DND-41 (cell line): ENCODE results near the gene NOS2.
"Not testable (repeated sequence)": the region's sequence is repeated elsewhere in the genome, so short reads cannot be mapped to it uniquely, and the experiment has no call there.

ENCODE experiments used
- ATAC-seq: fragments of 200-7000 bp; cut with Tn5 transposase; 3 replicates; pipeline ENCODE4 v1.9.1; 2021; ENCODE audit warnings: low read depth; ENCODE audit not compliant: insufficient read depth
- DNase-seq: peaks from one replicate; pipeline ENCODE4 v3.0.0-alpha.2; 2020
- H2AFZ ChIP-seq: 2 replicates; pipeline ENCODE4 v1.6.0; 2012; ENCODE audit warnings: low read depth, low read length
- H3K27ac ChIP-seq: 2 replicates; pipeline ENCODE4 v1.5.1; 2012; ENCODE audit warnings: low read length, inconsistent platforms
- H3K27me3 ChIP-seq: fragments of 200-600 bp; sonication (generic); 2 replicates; pipeline ENCODE4 v1.6.0; 2012; ENCODE audit warnings: low read length, mild to moderate bottlenecking, inconsistent platforms; ENCODE audit not compliant: insufficient read depth, poor library complexity
- H3K36me3 ChIP-seq: 2 replicates; pipeline ENCODE4 v1.5.1; 2012; ENCODE audit warnings: low read length, inconsistent platforms; ENCODE audit not compliant: insufficient read depth
- H3K4me1 ChIP-seq: 2 replicates; pipeline ENCODE4 v1.5.1; 2012; ENCODE audit warnings: mild to moderate bottlenecking, low read length; ENCODE audit not compliant: insufficient read depth
- H3K4me2 ChIP-seq: 2 replicates; pipeline ENCODE4 v1.6.0; 2012; ENCODE audit warnings: mild to moderate bottlenecking, moderate library complexity, low read length, inconsistent platforms; ENCODE audit not compliant: insufficient read depth
- H3K4me3 ChIP-seq, 2 experiments: fragments of 200-600 bp in 1 of 2; shearing (Covaris generic) in 1 of 2; 2 replicates each; pipeline ENCODE4 v1.5.1; 2012 to 2016; ENCODE audit warnings: inconsistent platforms in 2 of 2, low read length in 2 of 2, mild to moderate bottlenecking in 2 of 2, low read depth in 1 of 2, moderate library complexity in 1 of 2
- H3K79me2 ChIP-seq: 2 replicates; pipeline ENCODE4 v1.6.0; 2012; ENCODE audit warnings: low read length, inconsistent platforms; ENCODE audit not compliant: insufficient read depth
- H3K9ac ChIP-seq: 2 replicates; pipeline ENCODE4 v1.6.0; 2012; ENCODE audit warnings: low read depth, mild to moderate bottlenecking, inconsistent platforms, low read length, moderate library complexity
- H3K9me3 ChIP-seq: 2 replicates; pipeline ENCODE4 v1.5.1; 2012; ENCODE audit warnings: low read length, moderate library complexity, mild to moderate bottlenecking, inconsistent platforms; ENCODE audit not compliant: insufficient read depth, severe bottlenecking
- H4K20me1 ChIP-seq: 2 replicates; pipeline ENCODE4 v1.6.0; 2012; ENCODE audit warnings: low read length; ENCODE audit not compliant: insufficient read depth
- CTCF ChIP-seq: IDR thresholded peaks from 2 replicates; pipeline ENCODE4 v1.5.1; 2012; ENCODE audit warnings: borderline replicate concordance, low read length, moderate library complexity, mild to moderate bottlenecking; ENCODE audit not compliant: poor library complexity, severe bottlenecking; ENCODE audit errors: extremely low read depth
- EZH2 ChIP-seq: IDR thresholded peaks from 3 replicates; pipeline ENCODE4 v1.6.1; 2012; ENCODE audit warnings: borderline replicate concordance, low read depth, mild to moderate bottlenecking, moderate library complexity, low read length, inconsistent platforms; ENCODE audit not compliant: severe bottlenecking

NOS2 gene

GRCh38 chr17:27756467-27757371 lies 43.6 kb downstream of the NOS2 start:
- H4K20me1 ChIP-seq: peaks cover 8% of the 10 kb centered on the region; the same call in 1 of the 2 replicates
- H3K36me3 ChIP-seq: no peaks in the 10 kb centered on the region
- H2AFZ ChIP-seq: no peak overlapping the region
- H3K4me2 ChIP-seq: no peak overlapping the region
- H3K9ac ChIP-seq: no peak overlapping the region
- no peak for TF ChIP-seq EZH2
- peak; percentile 84 for TF ChIP-seq CTCF
- DNase-seq (peak; percentile 62), ATAC-seq (peak; percentile 64; the same call in 2 of the 3 replicates)
- H3K27ac ChIP-seq: no peak overlapping the region
- no peaks in the 10 kb centered on the region for H3K9me3 ChIP-seq
- no peaks in the 10 kb centered on the region for H3K4me1 ChIP-seq
- H3K79me2 ChIP-seq: no peaks in the 10 kb centered on the region
- no peaks in the 10 kb centered on the region for H3K27me3 ChIP-seq
- no peak overlapping the region for H3K4me3 ChIP-seq

GRCh38 chr17:27755706-27756466 lies 44.4 kb downstream of the NOS2 start:
- Histone ChIP-seq H3K4me2 (no peak overlapping the region), H3K79me2 (no peaks in the 10 kb centered on the region), H3K9ac (no peak overlapping the region), H3K4me1 (no peaks in the 10 kb centered on the region), H3K4me3 (no peak overlapping the region), H3K36me3 (no peaks in the 10 kb centered on the region), H2AFZ (no peak overlapping the region), H3K9me3 (no peaks in the 10 kb centered on the region), H4K20me1 (peaks cover 8% of the 10 kb centered on the region; the same call in 1 of the 2 replicates), H3K27ac (no peak overlapping the region), H3K27me3 (no peaks in the 10 kb centered on the region)
- no peak for ATAC-seq
- DNase-seq: no peak
- TF ChIP-seq CTCF (no peak), EZH2 (no peak)

GRCh38 chr17:27754549-27754948 lies 45.8 kb downstream of the NOS2 start:
- H3K4me3 ChIP-seq: no peak overlapping the region
- no peak for ATAC-seq
- no peaks in the 10 kb centered on the region for H3K36me3 ChIP-seq
- no peaks in the 10 kb centered on the region for H3K9me3 ChIP-seq
- DNase-seq: no peak
- H3K4me2 ChIP-seq: no peak overlapping the region
- no peak overlapping the region for H2AFZ ChIP-seq
- no peak overlapping the region for H3K27ac ChIP-seq
- no peaks in the 10 kb centered on the region for H3K4me1 ChIP-seq
- H3K9ac ChIP-seq: no peak overlapping the region
- no peaks in the 10 kb centered on the region for H4K20me1 ChIP-seq
- TF ChIP-seq CTCF (no peak), EZH2 (no peak)
- no peaks in the 10 kb centered on the region for H3K27me3 ChIP-seq
- no peaks in the 10 kb centered on the region for H3K79me2 ChIP-seq

- H3K27me3 ChIP-seq, H3K9ac ChIP-seq, H3K36me3 ChIP-seq, H3K4me1 ChIP-seq, H3K9me3 ChIP-seq, H3K79me2 ChIP-seq, H2AFZ ChIP-seq, H3K4me2 ChIP-seq, H3K4me3 ChIP-seq, H3K27ac ChIP-seq, DNase-seq, H4K20me1 ChIP-seq, ATAC-seq: not testable (repeated sequence)
Observed at GRCh38 chr17:27753726-27754125, 46.6 kb downstream of the NOS2 start.

GRCh38 chr17:27752831-27753619 lies 47.3 kb downstream of the NOS2 start:
- not testable (repeated sequence) for H3K9me3 ChIP-seq, H3K4me3 ChIP-seq, DNase-seq, H3K4me2 ChIP-seq, H3K4me1 ChIP-seq, H3K27ac ChIP-seq, H2AFZ ChIP-seq, H3K9ac ChIP-seq, H3K36me3 ChIP-seq, H4K20me1 ChIP-seq, H3K79me2 ChIP-seq, H3K27me3 ChIP-seq
- peak; percentile 65; the same call in 2 of the 3 replicates for ATAC-seq
